H1 (cell line): ENCODE data around the gene ITIH4. TPM values are rescaled to one million over a fixed set of nuclear protein-coding genes. Genes with fewer than 3 reads are reported as not detected.

Source experiments
- BCL11A ChIP-seq, 2 experiments: IDR thresholded peaks; one replicate each; pipeline ENCODE4 v1.6.1; 2011; ENCODE audit warnings: low read depth in 2 of 2, low read length in 2 of 2, mild to moderate bottlenecking in 2 of 2
- BRCA1 ChIP-seq: IDR thresholded peaks from 2 replicates; pipeline ENCODE4 v1.6.1; 2012; ENCODE audit warnings: low read depth, low read length, improper control_type of control experiment
- CEBPB ChIP-seq: IDR thresholded peaks from 2 replicates; pipeline ENCODE4 v1.6.1; 2012; ENCODE audit warnings: low read depth, low read length
- CHD1 ChIP-seq: IDR thresholded peaks from 2 replicates; pipeline ENCODE4 v1.6.1; 2012; ENCODE audit warnings: low read depth, low read length, improper control_type of control experiment
- CHD7 ChIP-seq: fragments of 300-600 bp; sonication (generic); IDR thresholded peaks from 2 replicates; pipeline ENCODE4 v1.7.1; 2012; ENCODE audit warnings: low read length, moderate library complexity, mild to moderate bottlenecking, inconsistent platforms; ENCODE audit not compliant: insufficient replicate concordance
- EP300 ChIP-seq, 2 experiments: IDR thresholded peaks; 1 replicate in 1 of 2; 2 replicates in 1 of 2; pipeline ENCODE4 v1.6.1; 2011 to 2012; ENCODE audit warnings: low read depth in 2 of 2, low read length in 2 of 2, mild to moderate bottlenecking in 2 of 2, borderline replicate concordance in 1 of 2, inconsistent platforms in 1 of 2, moderate library complexity in 1 of 2
- HDAC6 ChIP-seq: IDR thresholded peaks from one replicate; pipeline ENCODE4 v1.7.1; 2012; ENCODE audit warnings: low read depth, mild to moderate bottlenecking, inconsistent platforms, low read length, moderate library complexity
- RXRA ChIP-seq: IDR thresholded peaks from 2 replicates; pipeline ENCODE4 v1.6.1; 2011; ENCODE audit warnings: low read depth, mild to moderate bottlenecking, low read length, moderate library complexity; ENCODE audit not compliant: insufficient read depth
- SIN3A ChIP-seq, 2 experiments: IDR thresholded peaks in 1 of 2; conservative IDR thresholded peaks in 1 of 2; 2 replicates each; pipeline ENCODE4 v1.6.1; 2011 to 2012; ENCODE audit warnings: low read length in 2 of 2, improper control_type of control experiment in 1 of 2, low read depth in 1 of 2, mild to moderate bottlenecking in 1 of 2
- SP1 ChIP-seq: IDR thresholded peaks from 2 replicates; pipeline ENCODE4 v1.6.1; 2011; ENCODE audit warnings: low read depth, low read length
- SUZ12 ChIP-seq: fragments of 200-600 bp; sonication (generic); IDR thresholded peaks from 2 replicates; pipeline ENCODE4 v1.6.1; 2012; ENCODE audit warnings: mild to moderate bottlenecking, inconsistent platforms, low read length, moderate library complexity, mixed read lengths
- TBP ChIP-seq: IDR thresholded peaks from 2 replicates; pipeline ENCODE4 v1.6.1; 2011; ENCODE audit warnings: low read depth, low read length, improper control_type of control experiment
- polyA plus RNA-seq, 7 experiments: library from polyadenylated mRNA; depleted of rRNA in 3 of 7; stranded (reverse) in 5 of 7; unstranded in 2 of 7; fragments of >200 nt in 5 of 7; fragments of 200-250 nt in 2 of 7; gene quantifications; 1 replicate in 5 of 7; 2 replicates in 1 of 7; 4 replicates in 1 of 7; pipeline versions ENCODE4 v1.2.1 to v1.2.3, GENCODE V29; 2011 to 2013; ENCODE audit warnings: missing spikeins in 2 of 7, mixed read lengths in 2 of 7
- total RNA-seq: library from RNA; stranded (reverse); fragmentation: NEBNext Ultra II Directional; extraction: Animal tissue kit (Norgen Biotek cat#: 25700); gene quantifications from 2 replicates; pipeline ENCODE4 v1.2.1, GENCODE V29; 2021

Gene ITIH4
- total and polyA plus RNA-seq, 2 of the 8 experiments (the other 6 are each of a cell fraction or from before 2014, with no cell fraction given): 3.4 to 3.7 TPM

- TF ChIP-seq CHD7: no peak
- TF ChIP-seq SIN3A (conservative IDR thresholded peaks at IDR 0.05 in 1 of 2, IDR thresholded peaks at IDR 0.05 in 1 of 2; ENCODE audit: low read depth in 1 of 2, low read length in 2 of 2): no peak
- TF ChIP-seq TBP: no peak
- TF ChIP-seq SUZ12: no peak
- TF ChIP-seq RXRA: no peak
- TF ChIP-seq HDAC6: no peak
- no peak for TF ChIP-seq BRCA1
- TF ChIP-seq CEBPB: no peak
- no peak for TF ChIP-seq EP300 (IDR thresholded peaks at IDR 0.05; ENCODE audit: borderline replicate concordance in 1 of 2, low read depth in 2 of 2, low read length in 2 of 2)
- no peak for TF ChIP-seq SP1
- no peak for TF ChIP-seq BCL11A (IDR thresholded peaks at IDR 0.05; ENCODE audit: low read depth in 2 of 2, low read length in 2 of 2)
- no peak for TF ChIP-seq CHD1
Observed at GRCh38 chr3:52827441-52827840, 3.0 kb downstream of the ITIH4 start (continued).
